Glutamatergic neuron (in vitro differentiated cells): Measurements from ENCODE around the gene NFYC. TPM values are rescaled to one million over a fixed set of nuclear protein-coding genes. Genes with fewer than 3 reads are reported as not detected.

Source experiments
- DNase-seq: peaks from one replicate; pipeline ENCODE4 v3.0.0; 2022
- H3K27ac Mint-ChIP-seq: one replicate; pipeline ENCODE4 v1.8.0; 2020; ENCODE audit warnings: mild to moderate bottlenecking, mixed read lengths, inconsistent platforms; ENCODE audit not compliant: unreplicated experiment
- H3K27me3 Mint-ChIP-seq: one replicate; pipeline ENCODE4 v1.8.0; 2020; ENCODE audit warnings: mild to moderate bottlenecking, moderate library complexity, mixed read lengths, inconsistent platforms; ENCODE audit not compliant: unreplicated experiment
- H3K36me3 Mint-ChIP-seq: one replicate; pipeline ENCODE4 v1.8.0; 2020; ENCODE audit warnings: mild to moderate bottlenecking, mixed read lengths, inconsistent platforms; ENCODE audit not compliant: unreplicated experiment
- H3K4me1 Mint-ChIP-seq: one replicate; pipeline ENCODE4 v1.8.0; 2020; ENCODE audit warnings: mild to moderate bottlenecking, low read depth, mixed read lengths, inconsistent platforms; ENCODE audit not compliant: unreplicated experiment
- H3K4me3 Mint-ChIP-seq: one replicate; pipeline ENCODE4 v1.8.0; 2020; ENCODE audit warnings: mild to moderate bottlenecking, mixed read lengths, inconsistent platforms; ENCODE audit not compliant: unreplicated experiment
- H3K9me3 Mint-ChIP-seq: one replicate; pipeline ENCODE4 v1.8.0; 2020; ENCODE audit warnings: mild to moderate bottlenecking, moderate library complexity, mixed read lengths, inconsistent platforms; ENCODE audit not compliant: unreplicated experiment
- CTCF ChIP-seq: fragments of 200-600 bp; sonication (generic); IDR thresholded peaks from one replicate; pipeline ENCODE4 v1.5.0; 2021; ENCODE audit not compliant: partially characterized antibody, unreplicated experiment
- total RNA-seq: library from RNA; stranded (reverse); fragmentation: NEBNext Ultra II Directional; extraction: Animal tissue kit (Norgen Biotek cat#: 25700); gene quantifications from one replicate; pipeline ENCODE4 v1.2.1, GENCODE V29; 2021; ENCODE audit not compliant: unreplicated experiment

NFYC gene
- total RNA-seq, 1 donor from 2014 or later = 44.2 TPM

GRCh38 chr1:40704817-40705733, 13.6 kb downstream of the NFYC start:
- Mint-ChIP-seq H3K4me3 (no peak overlapping the region), H3K9me3 (peaks cover 5% of the 10 kb centered on the region), H3K36me3 (no peaks in the 10 kb centered on the region), H3K27ac (no peak overlapping the region), H3K4me1 (peaks cover 4% of the 10 kb centered on the region), H3K27me3 (peaks cover 5% of the 10 kb centered on the region)
- no peak for DNase-seq
- no peak for TF ChIP-seq CTCF

DNA sequence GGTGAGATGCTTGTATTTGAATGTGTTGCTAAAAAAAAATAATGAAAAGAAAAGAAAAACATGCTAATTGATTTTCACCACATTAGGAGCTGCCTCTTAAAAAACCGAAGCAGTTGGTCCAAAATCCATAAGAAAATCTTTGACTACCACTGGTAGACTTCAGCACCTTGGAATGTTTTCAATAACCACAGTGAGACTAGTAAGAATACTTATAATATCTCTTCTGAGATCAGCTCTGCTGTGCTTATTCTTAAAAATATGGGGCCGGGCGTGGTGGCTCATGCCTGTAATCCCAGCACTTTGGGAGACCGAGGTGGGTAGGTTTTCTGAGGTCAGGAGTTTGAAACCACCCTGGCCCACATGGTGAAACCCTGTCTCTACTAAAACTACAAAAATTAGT, 15.1 kb downstream of the NFYC start:
- TF ChIP-seq CTCF = no peak
- Mint-ChIP-seq H3K36me3 (no peaks in the 10 kb centered on the region), H3K4me3 (no peak overlapping the region), H3K27ac (no peak overlapping the region), H3K4me1 (peaks cover 15% of the 10 kb centered on the region), H3K9me3 (peaks cover 5% of the 10 kb centered on the region), H3K27me3 (peaks cover 5% of the 10 kb centered on the region)
- DNase-seq = no peak

- H3K27ac Mint-ChIP-seq = peak overlapping the region; percentile 98
These were observed 17.2 kb downstream of the NFYC start for GRCh38 chr1:40708750-40709099.

GRCh38 chr1:40709100-40709801, 17.7 kb downstream of the NFYC start:
- DNase-seq = peak; percentile 60
- no peak for TF ChIP-seq CTCF
- Mint-ChIP-seq H3K4me3 (peak overlapping the region; percentile 97), H3K9me3 (peaks cover 3% of the 10 kb centered on the region), H3K27me3 (peaks cover 7% of the 10 kb centered on the region), H3K27ac (peak overlapping the region; percentile 98), H3K4me1 (peaks cover 17% of the 10 kb centered on the region), H3K36me3 (no peaks in the 10 kb centered on the region)

More at GRCh38 chr1:40708750-40709099, 17.2 kb downstream of the NFYC start:
- no peak for DNase-seq
- Mint-ChIP-seq H3K4me3 (peak overlapping the region; percentile 97), H3K4me1 (peaks cover 17% of the 10 kb centered on the region), H3K9me3 (peaks cover 5% of the 10 kb centered on the region), H3K36me3 (no peaks in the 10 kb centered on the region), H3K27me3 (peaks cover 6% of the 10 kb centered on the region)
- no peak for TF ChIP-seq CTCF
